Right ventricle myocardium superior (tissue), 1 donor: Measurements from ENCODE around the gene PTPRG. TPM values are rescaled to one million over a fixed set of nuclear protein-coding genes. Genes with fewer than 3 reads are reported as not detected.

ENCODE experiments used
- ATAC-seq: fragments of 200-7000 bp; cut with Tn5 transposase; one replicate; pipeline ENCODE4 v1.9.1; 2020; ENCODE audit warnings: mild to moderate bottlenecking; ENCODE audit not compliant: poor library complexity
- DNase-seq: peaks from one replicate; pipeline ENCODE4 v3.0.0-alpha.2; 2020
- intact Hi-C: fragments of 100-400 bp; cut with DNase I; formaldehyde crosslinking; loops from one replicate; pipeline ENCODE4 v1.11.2; 2022
- total RNA-seq: library from RNA; stranded (reverse); fragmentation: NEBNext Ultra II Directional; extraction: Animal tissue kit (Norgen Biotek cat#: 25700); gene quantifications from one replicate; pipeline ENCODE4 v1.2.1, GENCODE V29; 2021
- donor health status: DM: no; HTN: yes; CAD: no; lungs with severe emphysema.

PTPRG gene
- total RNA-seq, 1 donor from 2014 or later = 29.7 TPM

DNA sequence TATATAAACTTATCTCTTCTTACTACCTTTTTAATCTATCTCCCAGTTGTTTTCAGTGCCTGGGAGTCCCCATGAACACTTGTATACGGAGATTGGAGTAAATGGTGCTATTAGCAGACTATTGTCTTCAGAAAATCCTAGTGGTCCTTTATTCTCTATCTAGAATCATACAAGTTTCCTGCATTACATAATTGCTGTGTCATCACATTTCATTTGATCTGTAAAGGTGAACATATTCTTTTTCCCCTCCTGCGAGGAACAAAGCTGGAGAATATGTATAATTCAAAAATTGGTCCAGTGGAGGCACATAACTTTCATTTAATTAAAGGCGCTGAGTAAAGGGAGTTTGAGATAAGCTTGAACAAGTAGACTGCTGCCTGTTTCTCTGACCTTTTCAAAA, 487.2 kb downstream of the PTPRG start:
- DNase-seq (no peak), ATAC-seq (no peak)
- intact Hi-C loops = no loop called here

DNA sequence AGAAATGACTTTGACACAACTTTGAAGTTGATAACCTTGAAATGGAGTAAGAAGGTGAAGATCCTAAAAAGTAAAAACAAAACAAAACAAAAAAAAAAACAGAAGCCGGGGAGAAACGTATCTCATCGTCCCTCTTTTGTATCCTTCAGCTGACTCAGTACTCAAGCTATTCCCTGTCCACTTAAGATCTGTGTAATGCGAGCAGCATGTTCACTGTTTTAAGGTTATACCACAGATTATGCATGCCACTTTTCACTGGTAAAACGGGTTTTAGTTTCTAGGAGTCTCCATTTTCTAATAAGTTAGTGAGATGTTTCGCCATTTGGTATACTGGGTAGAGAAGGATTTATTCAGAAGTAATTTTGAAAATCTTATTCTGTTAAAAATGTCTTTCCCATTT, 487.7 kb downstream of the PTPRG start:
- intact Hi-C loops = no loop called here
- ATAC-seq (no peak), DNase-seq (no peak)

DNA sequence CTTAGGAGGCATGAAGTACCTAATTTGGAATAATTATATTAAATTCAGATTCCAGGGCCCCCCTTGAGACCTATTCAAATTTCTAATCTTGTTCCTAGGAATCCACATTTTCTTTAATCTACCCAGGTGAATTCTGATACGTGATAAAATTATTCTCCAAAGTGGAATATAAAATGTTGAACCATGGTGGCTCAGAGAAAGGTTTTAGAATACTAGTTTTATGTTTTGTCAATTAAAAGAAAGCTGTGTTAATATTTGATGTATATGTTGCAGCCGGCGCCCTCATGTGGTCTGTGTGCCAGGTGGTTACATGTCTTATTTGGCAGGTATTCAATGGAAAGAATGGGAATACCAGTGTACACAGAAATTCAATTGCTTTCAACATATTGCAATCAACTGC, 490.1 kb downstream of the PTPRG start:
- intact Hi-C loops = no loop called here
- DNase-seq = peak; percentile 39
- ATAC-seq = no peak

DNA sequence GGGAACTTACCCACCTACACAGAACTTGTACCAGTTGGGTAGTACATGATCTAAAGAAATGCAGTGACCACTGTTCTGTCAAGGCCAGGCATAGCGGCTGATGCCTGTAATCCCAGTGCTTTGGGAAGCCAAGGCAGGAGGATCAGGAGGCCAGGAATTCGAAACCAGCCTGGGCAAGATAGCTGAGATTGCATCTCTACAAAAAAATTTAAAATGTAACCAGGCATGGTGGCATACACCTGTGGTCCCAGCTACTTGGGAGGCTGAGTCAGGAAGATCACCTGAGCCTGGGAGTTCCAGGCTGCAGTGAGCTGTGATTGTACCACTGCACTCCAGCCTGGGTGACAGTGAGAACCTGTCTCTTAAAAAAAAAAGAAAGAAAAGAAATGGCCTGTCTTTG, 491.0 kb downstream of the PTPRG start:
- no peak for DNase-seq
- intact Hi-C loops = no loop called here
- ATAC-seq = no peak

DNA sequence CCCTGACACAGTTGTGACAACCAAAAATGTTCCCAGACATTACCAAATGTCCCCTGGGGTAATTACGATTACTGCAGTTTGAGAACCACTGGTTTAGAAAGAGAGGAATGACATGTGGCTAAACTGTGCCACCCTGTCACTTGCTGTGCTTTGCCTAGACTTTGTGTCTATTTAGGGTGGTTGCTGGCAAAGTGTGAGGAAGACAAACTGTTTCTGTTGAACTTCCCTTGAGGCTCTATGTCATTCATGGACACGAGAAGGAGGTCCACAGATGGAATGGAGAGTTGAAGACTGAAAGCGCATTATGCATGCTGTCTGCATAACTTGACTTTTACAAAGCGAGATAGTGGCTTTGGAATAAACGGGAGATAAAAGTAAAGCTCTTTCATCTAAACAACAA, 495.3 kb downstream of the PTPRG start:
- intact Hi-C loops = no loop called here
- ATAC-seq = peak; percentile 41
- no peak for DNase-seq

DNA sequence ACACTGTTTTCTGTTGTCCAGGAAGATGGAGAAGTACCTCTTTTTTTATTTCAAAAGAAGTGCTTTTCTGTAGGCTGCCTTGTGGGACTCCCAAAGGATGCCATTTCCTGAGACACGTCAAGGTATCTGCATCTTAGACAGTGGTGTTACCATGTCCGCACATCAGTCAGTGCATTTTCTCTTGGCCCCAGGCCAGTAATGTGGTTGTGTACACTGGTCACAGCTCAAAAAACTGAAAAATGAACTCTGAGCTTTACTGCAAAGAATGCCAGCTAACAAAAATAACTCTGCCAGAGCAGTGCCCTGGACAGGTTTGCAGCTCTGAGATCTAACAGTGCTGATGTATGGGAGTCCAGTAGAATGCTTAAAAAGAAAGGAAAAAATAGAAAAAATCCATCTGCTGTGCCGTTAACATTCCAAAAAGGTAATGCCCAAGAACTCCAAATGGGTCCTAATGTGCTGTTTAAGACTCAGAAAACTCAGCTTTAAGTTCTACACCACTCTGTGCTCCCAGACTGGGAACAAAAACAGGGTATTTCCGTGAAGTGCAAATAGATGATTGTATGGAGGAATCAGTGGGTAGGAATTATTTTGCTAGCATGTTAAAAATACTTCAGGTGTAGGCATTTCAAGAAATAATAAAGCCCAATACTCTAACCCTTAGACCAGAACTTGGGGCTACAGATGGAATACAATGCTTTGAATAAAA, 496.1 kb downstream of the PTPRG start:
- peak; percentile 51 for ATAC-seq
- no peak for DNase-seq
- intact Hi-C loops = no loop called here

DNA sequence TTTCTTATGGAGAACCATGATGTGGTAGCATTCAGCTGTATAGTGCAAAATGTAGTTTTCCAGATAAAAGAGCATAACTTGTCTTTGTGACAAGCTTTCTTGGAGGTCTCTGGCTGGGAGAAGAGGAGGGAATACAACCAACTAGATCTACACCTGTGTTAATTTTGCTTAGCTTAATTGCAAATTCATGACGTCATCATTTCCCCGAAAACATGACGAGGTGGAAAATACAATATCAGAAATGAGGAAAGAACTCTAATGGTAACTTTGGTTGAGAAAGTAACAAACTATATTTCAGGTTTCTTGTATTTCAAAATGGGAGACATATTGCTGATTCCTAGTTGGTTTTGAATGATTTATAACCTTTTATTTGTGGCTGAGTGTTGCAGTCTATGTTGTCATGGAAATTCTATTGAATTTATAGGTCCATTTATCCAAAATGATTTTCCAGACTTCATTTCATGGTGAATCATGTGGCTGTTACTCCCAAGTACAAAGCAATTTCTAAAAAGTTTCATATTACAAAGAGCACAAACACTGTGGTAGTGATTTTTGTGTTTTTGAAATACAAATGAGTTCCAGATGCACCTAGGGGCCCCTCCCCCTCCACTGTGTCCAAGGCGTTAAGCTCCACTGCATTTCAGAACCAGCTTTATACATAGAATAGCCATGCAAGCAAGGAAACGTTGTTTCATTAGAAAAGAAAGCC, 504.8 kb downstream of the PTPRG start:
- DNase-seq (no peak), ATAC-seq (no peak)
- intact Hi-C loops = no loop called here

DNA sequence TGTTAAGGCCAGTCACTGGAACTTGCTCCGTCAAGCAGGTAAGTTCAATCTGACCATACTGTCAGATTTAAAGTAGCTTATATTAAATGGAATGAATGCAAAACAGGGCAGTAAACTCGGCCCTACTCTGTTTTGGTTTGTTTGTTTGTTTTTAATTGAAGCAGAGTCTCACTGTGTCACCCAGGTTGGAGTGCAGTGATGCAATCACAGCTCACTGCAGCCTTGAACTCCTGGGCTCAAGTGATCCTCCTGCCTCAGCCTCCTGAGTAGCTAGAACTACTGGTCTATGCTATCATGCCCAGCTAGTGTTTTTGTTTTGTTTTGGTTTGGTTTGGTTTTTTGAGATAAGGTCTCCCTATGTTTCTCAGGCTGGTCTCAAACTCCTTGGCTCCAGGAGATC, 507.0 kb downstream of the PTPRG start:
- no peak for ATAC-seq
- DNase-seq = no peak
- intact Hi-C loops = no loop called here

DNA sequence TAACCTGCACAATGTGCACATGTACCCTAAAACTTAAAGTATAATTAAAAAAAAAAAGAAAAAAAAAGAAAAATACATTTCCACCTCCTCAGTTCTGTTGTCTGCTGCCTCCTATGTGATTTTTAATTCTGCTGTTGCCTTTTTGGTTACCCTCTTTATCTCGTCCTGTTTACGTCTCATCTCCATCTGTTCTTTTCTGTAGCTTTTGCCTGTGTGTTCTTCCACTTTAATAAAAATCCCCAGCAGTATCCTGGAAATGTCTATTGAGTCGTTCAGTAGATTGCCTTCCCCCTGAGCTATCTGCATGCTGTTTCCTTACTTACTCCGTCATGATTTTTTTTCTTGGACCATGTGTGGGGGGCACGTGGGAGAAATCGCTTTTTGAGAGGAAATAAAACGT, 509.5 kb downstream of the PTPRG start:
- intact Hi-C loops = no loop called here
- DNase-seq (no peak), ATAC-seq (no peak)

DNA sequence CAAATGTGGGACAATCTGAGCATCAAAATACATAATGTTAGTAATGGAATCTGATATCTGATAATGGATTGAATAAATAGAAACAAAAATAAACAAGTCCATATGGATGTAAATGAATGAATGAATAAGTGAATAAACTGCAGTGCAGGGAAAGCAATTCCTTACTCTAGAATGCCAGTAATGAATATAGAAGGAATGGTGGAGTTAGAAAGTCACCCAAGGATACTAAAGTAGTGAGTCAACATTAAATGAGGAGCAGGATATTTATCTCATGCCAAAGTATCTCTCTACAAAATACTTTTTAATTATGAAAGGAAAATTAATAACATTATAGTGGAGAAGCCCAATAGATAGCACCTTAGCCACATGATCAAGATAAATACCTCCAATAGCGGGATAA, 511.7 kb downstream of the PTPRG start:
- intact Hi-C loops = no loop called here
- ATAC-seq (no peak), DNase-seq (no peak)

DNA sequence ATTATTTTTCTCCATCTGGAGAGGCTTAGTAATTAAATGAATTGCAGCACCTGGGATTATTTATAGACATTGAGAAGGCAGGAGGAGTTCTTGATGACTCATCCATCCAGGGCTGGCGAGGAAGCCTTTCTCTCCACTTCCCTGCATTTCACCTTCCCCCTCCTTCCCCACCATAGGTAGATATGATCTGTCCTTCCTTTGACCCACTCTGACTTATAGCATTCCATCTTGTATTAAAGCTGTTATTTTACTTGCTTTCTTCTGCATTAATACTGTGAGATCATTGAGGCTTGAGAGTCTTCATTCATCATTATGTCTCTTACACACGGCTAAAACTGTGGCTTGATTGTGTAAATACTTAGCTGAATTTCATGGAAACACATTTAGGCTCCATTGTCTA, 523.2 kb downstream of the PTPRG start:
- ATAC-seq = no peak

DNA sequence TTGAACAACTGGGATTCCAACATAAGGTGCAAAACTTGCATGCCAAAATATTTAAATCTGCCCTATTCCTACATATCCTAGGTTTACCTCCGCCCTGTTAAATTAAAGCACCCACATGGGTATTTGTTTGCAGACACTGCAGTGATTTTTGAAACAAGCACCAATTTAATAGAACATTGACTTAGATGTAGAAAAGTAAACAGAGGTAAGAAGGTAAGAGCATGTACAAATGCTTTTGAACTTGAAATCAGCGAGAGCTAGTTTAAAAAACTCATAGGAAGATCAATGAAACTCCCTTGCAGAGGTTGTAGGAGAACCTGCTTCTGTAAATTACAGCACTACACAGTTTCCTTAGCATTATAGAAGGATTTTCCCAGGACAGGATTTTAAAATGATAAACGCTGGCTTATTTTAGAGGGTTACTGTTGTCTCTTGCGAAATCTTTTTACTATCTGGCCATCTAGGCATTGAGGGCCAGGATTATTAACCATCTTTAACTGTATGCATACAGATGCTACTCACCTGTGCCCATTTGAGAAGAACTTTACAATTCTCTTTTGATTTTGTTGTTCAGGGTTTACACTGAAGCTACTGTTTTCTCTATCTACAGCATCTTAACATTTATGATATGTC, 527.2 kb downstream of the PTPRG start:
- ATAC-seq = no peak
- intact Hi-C loops = no loop called here
- no peak for DNase-seq

More for the DNA sequence above, 523.2 kb downstream of the PTPRG start:
- DNase-seq = no peak
- intact Hi-C loops = no loop called here

DNA sequence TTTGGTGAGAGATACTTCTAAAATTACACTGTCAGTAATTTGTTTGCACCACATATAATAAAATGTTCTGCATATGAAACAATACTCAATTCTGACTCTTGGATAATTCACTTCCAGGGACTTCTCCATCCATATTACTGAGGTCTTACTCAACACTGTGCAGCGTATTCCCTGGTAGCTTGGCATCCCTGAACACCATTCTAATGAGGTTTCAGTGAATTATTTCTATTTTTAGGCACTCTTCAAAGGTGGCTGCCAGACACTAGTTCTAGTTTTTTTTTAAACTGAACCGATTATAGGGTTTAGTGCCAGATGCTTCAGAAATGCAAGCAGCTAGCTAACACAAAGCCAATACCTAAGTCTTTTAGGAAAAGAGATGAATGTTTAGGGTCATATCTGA, 528.7 kb downstream of the PTPRG start:
- intact Hi-C loops = no loop called here
- no peak for DNase-seq
- ATAC-seq = peak; percentile 72

DNA sequence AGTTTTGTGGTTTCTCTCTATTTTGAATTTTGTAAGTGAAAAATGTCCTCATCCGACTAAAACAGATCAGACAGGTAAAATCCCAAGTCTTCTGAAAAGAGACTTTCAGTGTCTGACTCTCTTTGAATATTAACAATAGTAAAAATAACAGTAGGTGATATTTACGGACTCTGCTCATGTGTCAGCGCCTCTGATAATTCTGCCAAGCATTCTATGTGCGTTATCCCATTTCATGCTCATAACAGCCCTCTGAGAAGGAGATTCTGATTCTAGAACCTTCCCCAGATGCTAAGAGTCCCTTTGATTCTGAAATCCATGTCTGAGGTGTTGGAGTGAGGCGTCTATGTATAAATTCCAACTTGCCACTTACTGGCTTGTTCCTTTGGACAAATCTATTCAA, 529.1 kb downstream of the PTPRG start:
- DNase-seq = no peak
- peak; percentile 41 for ATAC-seq
- intact Hi-C loops = no loop called here

DNA sequence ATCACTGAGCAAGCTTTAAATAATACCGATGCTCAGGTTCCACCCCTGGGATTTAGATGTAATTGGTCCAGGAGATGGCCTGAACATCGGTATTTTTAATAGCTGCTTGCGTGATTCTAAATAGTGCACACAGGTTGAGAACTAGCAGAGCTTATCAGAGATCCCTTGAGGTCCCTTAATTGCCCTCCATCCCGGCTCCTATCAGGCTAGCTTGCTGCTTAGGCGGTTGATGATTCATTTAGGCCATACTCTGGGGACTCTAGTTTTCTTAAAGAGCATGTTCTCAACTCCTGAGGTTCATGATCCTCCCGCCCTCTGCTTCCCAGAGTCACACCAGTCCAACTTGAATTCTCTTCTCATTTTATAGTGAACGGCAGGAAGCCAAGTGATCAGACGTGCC, 531.7 kb downstream of the PTPRG start:
- ATAC-seq (no peak), DNase-seq (no peak)
- intact Hi-C loops = no loop called here

DNA sequence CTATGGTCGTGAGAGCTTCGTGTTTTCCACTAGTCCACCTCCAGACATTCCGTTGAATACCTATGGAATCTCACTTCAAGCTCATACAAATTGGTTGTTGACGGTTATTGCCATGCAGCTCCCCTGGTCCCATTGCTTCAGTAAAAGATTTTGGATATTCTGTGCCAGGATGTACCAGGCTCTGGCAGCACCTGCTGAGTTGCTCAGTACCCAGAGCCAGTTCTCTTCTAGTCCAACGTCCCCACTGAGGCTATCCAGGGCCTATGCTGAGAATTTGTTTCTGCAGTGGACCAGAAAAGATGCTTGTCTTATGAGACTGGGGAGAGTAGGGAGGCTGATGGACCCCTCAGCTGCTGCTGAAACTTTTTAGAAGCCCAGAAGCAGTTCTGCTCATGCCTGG, 533.1 kb downstream of the PTPRG start:
- ATAC-seq (no peak), DNase-seq (no peak)
- intact Hi-C loops = no loop called here

DNA sequence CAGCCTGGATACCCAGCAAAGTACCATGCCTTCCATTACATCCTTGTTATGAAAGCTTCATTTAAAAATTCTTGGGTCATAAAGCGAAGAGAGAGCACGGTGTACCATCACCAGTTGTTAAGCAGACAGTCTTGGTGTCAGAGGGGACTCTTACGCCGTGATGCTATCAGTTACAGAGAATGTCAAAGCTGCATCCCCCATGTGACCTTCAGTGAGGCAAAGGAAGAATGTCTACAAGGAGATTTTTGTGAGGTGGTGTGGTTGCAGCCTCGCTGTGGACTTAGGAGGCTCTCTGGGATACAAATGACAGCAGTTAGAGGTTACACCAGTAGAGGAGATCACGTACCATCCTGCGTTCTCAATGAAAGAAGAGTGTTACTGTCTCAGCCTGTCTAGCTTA, 533.7 kb downstream of the PTPRG start:
- DNase-seq (no peak), ATAC-seq (no peak)
- intact Hi-C loops = no loop called here

DNA sequence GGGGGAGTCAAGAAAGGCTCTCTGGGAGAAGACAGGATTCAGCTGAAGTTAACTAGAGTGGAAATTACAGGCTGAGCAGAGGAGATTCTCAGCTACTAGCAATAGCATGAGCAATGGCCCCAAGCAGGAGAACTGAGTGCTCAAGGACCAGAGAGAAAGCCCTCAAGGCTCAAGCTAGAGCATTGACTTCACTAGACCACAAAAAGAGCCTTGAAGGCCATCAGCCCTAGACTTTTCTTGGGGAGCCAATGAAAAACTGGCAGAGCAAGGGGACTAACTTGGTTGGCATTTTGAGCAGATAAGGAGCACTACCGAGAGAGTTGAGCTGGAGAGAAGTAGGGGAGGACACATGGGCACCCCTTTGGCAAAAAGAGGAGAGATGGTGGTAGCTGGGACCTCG, 534.4 kb downstream of the PTPRG start:
- DNase-seq = no peak
- intact Hi-C loops = no loop called here
- ATAC-seq = no peak

DNA sequence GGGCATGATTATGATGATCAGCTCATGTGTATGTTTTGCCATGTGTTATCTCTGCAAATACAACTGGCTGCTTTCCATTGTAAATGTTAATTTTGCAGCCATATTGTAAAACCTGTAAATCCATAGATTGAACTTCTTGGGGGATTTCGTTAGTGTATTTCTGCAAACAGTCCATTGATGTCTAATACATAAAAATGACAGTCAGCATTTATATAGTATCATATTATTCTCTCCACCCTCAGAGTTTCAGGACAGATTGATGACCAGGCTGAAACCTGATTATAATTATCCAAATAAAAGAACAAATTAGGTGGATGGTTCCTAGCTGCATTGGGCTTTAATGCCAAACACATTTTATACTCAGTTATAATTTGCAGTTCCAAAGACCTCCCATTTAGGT, 535.1 kb downstream of the PTPRG start:
- intact Hi-C loops = no loop called here

DNA sequence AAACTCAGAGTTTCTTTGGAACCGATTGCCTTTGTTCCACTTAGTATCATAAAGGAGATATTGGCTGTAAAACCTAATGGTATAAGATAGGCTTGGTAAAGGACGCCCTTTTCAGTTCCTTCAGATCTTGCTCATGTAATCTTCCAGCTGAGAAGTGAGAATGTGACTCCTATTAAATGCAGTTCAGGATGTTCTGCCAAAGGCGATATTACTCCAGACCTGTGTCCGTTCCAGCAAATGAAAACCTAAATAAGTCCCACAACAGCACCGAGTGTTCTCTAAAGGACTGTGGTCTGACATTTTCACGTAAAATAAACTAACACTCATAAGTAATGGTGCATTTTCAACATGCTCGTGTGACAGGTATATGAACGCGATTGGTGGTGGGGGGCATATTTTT, 535.8 kb downstream of the PTPRG start:
- intact Hi-C loops = no loop called here
- peak; percentile 89 for ATAC-seq

More for the DNA sequence above, 535.1 kb downstream of the PTPRG start:
- ATAC-seq = no peak
- no peak for DNase-seq

More for the DNA sequence above, 535.8 kb downstream of the PTPRG start:
- no peak for DNase-seq
